ENCODE data around the gene STK32B.

STK32B gene

DNA sequence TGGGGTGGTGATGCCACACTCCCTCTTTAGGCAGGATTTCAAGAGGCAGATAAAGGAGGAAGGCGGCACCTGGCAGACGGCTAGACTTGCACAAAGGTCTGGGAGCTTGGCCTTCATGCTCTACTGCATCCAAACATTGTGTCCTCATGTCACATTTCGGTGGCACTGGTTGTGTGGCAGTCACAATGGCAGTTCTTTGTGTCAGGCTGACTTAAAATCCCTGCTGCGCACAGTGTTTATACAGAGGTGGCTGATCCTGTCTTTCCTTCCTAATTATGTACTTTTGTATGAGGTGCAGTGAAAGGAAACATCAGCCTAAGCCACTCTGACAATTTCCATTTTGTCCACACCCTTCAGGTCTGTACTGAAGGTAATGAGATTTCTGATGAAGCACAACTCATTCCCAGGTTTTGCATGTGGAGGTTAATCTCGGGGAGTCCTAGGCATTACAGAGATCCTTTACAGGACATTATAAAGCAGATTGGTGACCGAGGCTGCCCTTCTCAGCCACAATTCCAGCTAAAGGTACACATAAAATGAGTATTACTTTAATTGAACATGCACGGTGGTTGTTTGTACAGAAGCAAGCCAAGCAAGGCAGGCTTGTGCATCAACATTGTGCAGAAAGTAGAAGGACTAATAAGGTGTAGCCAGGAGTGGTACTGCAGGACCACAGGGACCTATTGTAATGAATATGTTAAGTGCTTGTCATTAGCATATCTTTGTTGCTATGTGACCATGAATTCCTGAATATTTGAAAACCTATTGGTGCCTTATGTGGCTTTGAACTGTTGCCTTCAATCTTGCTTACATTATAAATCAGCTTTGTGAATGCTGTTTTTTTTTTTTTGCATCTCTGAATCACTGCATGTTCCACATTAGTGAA, 147.6 kb downstream of the STK32B start:
- Histone ChIP-seq H3K9ac (ENCODE audit: low read depth, low read length) (no peak overlapping the region), H3K27me3 (ENCODE audit: insufficient read depth, low read length) (no peaks in the 10 kb centered on the region), H3K4me1 (ENCODE audit: insufficient read depth, low read length) (peaks cover 23% of the 10 kb centered on the region), H3K4me3 (ENCODE audit: low read length) (peak overlapping the region; percentile 8; the same call in 1 of the 2 replicates), H3K9me3 (ENCODE audit: insufficient read depth, low read depth, low read length) (peaks cover 6% of the 10 kb centered on the region), H3K36me3 (ENCODE audit: insufficient read depth, low read depth, low read length) (no peaks in the 10 kb centered on the region), H3K27ac (ENCODE audit: low read length) (no peak overlapping the region)

DNA sequence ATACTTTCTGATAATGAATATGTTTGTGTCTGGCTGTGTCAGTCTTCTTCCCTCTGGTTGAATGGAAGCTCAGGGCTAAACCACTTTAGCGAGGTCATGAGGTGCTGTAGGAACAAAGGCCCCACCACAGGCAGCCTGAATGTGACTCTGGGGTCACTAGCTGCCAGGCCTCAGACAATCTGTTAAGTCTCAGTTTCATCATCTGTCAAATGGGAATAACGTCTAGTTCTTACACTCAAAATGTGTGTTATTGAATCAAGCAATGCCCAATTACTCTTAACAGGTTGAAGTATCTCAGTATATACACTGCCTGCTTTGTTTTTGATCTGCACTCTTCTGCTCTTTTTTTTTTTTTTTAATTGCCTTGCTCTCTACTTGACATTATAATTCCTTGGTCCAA, 148.6 kb downstream of the STK32B start:
- no peak overlapping the region for H3K27ac ChIP-seq (ENCODE audit: low read length)
- peaks cover 23% of the 10 kb centered on the region for H3K4me1 ChIP-seq (ENCODE audit: insufficient read depth, low read length)
- H3K9ac ChIP-seq (ENCODE audit: low read depth, low read length), result no peak overlapping the region
- H3K36me3 ChIP-seq (ENCODE audit: insufficient read depth, low read depth, low read length), result no peaks in the 10 kb centered on the region
- H3K9me3 ChIP-seq (ENCODE audit: insufficient read depth, low read depth, low read length), result peaks cover 6% of the 10 kb centered on the region
- H3K27me3 ChIP-seq (ENCODE audit: insufficient read depth, low read length), result no peaks in the 10 kb centered on the region
- no peak overlapping the region for H3K4me3 ChIP-seq (ENCODE audit: low read length)

DNA sequence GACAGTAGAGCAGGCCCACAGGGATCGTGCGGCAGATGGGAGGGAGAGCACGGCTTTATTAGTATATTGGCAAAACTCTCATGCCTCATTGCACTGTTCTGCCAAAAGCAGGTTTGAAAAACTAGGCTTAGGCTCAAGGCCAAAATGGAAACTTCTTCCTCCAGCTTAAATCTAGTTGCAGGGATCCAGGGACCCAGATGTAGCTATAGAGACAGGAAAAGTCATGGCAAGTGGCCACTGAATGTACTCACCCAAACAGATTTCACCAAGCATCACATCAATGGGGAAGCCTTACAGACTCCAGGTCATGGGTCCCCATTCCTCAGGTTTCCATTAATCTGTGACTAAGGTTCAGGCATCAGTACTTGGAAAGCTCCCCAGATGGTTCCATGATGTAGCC, 149.2 kb downstream of the STK32B start:
- Histone ChIP-seq H3K4me1 (ENCODE audit: insufficient read depth, low read length) (peaks cover 23% of the 10 kb centered on the region), H3K4me3 (ENCODE audit: low read length) (no peak overlapping the region), H3K9ac (ENCODE audit: low read depth, low read length) (no peak overlapping the region), H3K27ac (ENCODE audit: low read length) (no peak overlapping the region), H3K9me3 (ENCODE audit: insufficient read depth, low read depth, low read length) (peaks cover 6% of the 10 kb centered on the region), H3K27me3 (ENCODE audit: insufficient read depth, low read length) (no peaks in the 10 kb centered on the region), H3K36me3 (ENCODE audit: insufficient read depth, low read depth, low read length) (no peaks in the 10 kb centered on the region)

DNA sequence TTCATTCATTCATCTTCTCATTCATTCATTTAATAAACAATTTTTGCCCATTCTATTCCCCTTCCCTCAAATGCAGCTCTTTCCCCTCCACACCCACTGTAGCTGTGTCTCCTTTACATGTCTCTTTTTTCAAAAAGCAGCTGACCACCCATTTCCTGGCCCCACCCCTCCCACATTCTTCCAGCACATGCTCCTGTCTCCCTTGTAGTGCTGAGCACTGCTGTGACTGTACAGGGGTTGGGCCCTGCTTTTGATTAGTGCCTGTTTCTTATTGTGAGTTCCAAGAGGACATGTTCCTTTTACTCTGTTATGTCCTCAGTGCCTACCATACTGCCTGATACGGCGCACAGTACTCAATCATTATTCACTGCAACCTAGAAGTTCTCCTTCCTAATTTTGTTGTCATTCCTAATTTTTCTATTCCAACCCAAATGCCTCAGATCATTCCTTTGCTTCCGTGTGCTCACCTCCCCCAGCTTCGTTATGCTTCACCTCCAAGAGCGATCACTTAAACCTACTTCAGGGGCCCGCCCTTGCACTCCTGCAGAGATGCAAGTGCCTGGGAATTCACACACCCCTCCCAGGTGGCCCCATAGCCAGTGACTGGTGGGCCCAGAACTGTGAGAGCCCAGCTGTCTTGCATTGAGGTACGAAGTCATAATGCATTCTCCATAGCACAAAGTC, 152.2 kb downstream of the STK32B start:
- no peak overlapping the region for H3K27ac ChIP-seq (ENCODE audit: low read length)
- no peaks in the 10 kb centered on the region for H3K36me3 ChIP-seq (ENCODE audit: insufficient read depth, low read depth, low read length)
- H3K4me3 ChIP-seq (ENCODE audit: low read length), result no peak overlapping the region
- peaks cover 6% of the 10 kb centered on the region for H3K9me3 ChIP-seq (ENCODE audit: insufficient read depth, low read depth, low read length)
- no peak overlapping the region for H3K9ac ChIP-seq (ENCODE audit: low read depth, low read length)
- H3K4me1 ChIP-seq (ENCODE audit: insufficient read depth, low read length), result peaks cover 20% of the 10 kb centered on the region
- H3K27me3 ChIP-seq (ENCODE audit: insufficient read depth, low read length), result no peaks in the 10 kb centered on the region

DNA sequence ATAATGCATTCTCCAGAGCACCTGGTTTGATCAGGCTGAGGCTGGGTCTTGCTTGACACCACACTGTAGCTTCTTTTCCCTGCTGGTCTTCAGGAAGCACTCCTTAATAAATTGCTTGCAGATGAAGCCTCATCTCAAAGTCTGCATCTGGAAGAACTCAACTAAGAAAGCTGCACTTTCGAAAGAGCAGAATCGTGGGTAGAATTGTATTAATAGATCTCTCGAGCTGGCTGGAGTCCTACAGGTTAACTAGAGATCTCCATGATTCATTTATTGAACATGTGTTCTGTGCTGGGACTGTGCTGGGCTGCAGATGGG, 152.7 kb downstream of the STK32B start:
- Histone ChIP-seq H3K36me3 (ENCODE audit: insufficient read depth, low read depth, low read length) (no peaks in the 10 kb centered on the region), H3K27ac (ENCODE audit: low read length) (no peak overlapping the region), H3K4me3 (ENCODE audit: low read length) (no peak overlapping the region), H3K9me3 (ENCODE audit: insufficient read depth, low read depth, low read length) (peaks cover 6% of the 10 kb centered on the region), H3K27me3 (ENCODE audit: insufficient read depth, low read length) (no peaks in the 10 kb centered on the region), H3K4me1 (ENCODE audit: insufficient read depth, low read length) (peaks cover 15% of the 10 kb centered on the region), H3K9ac (ENCODE audit: low read depth, low read length) (no peak overlapping the region)

DNA sequence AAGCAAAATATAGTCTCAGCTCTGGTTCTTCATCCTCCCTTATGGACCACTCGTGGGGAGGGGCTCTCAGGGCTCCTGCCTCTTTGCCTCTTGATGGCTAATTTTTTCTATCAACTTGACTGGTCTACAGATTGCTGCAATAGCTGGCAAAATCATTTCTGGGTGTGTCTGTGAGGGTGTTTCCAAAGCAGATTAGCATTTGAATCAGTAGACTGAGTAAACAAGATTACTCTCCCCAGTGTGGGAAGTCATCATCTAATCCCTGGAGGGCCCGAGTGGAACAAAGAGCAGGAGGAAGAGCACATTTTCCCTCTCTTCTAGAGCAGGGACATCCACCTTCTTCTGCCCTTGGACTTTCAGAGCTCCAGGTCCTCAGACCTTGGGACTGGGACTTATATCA, 153.5 kb downstream of the STK32B start:
- Histone ChIP-seq H3K9me3 (ENCODE audit: insufficient read depth, low read depth, low read length) (peaks cover 6% of the 10 kb centered on the region), H3K27me3 (ENCODE audit: insufficient read depth, low read length) (no peaks in the 10 kb centered on the region), H3K4me1 (ENCODE audit: insufficient read depth, low read length) (peaks cover 7% of the 10 kb centered on the region; the same call in 1 of the 2 replicates), H3K36me3 (ENCODE audit: insufficient read depth, low read depth, low read length) (no peaks in the 10 kb centered on the region), H3K4me3 (ENCODE audit: low read length) (no peak overlapping the region), H3K9ac (ENCODE audit: low read depth, low read length) (no peak overlapping the region), H3K27ac (ENCODE audit: low read length) (no peak overlapping the region)

DNA sequence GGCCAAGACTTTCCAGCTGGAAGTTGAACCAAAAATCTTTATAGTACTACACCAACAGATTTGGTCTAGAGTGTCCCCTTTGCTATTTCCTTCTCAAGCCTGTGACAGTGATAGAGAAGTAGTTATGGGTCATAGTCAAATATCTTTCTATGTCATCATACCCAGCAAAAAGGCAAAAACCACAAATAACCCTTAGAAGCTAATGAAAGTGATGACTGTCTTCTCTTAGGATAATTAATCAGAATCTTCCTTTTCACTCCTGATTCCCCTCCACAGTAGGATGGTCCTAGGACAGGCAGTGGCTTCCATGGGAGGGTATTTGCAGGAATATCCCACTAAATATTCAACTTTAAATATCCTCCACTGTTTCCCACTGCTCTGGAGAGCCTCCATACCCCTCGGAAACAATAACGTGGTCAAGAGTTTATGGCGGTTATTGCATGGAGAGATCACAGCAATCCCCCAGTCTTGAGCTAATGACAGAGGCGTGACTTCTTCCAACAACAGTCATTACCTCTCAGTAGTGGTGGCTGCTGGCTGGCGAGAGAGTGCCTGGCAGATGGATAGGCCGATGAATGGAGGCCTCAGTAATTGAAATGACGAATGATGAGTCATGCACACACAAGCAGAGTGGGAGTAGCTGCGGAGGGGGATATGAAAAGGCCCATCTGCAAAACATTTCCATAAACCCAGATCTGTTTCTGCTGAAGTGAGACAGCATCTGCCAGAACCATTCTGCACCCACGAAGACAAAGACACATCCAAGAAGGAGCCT, 154.9 kb downstream of the STK32B start:
- no peak overlapping the region for H3K27ac ChIP-seq (ENCODE audit: low read length)

DNA sequence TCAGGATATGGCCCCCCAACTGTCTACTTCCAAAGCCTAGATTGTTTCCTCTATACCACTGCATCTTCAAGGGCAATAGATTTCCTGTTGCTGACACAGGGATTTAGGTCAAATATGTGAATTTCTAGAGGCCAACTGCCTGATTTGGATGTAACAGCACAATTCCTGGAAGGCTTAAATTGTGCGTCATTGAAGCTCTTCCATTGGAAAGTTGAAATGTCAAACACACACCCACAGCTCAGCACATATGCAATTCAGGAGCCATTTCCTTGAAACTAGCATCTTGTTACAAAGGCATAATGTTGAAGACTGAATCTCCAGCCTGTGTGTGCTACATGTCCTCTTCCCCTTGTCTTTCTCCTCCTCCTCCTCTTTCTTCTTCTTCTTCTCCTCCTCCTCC, 158.6 kb downstream of the STK32B start:
- Histone ChIP-seq H3K4me1 (ENCODE audit: insufficient read depth, low read length) (0 out of 2 replicates have a peak, but pooled peaks cover 3% of the 10 kb centered on the region), H3K27ac (ENCODE audit: low read length) (no peak overlapping the region), H3K9me3 (ENCODE audit: insufficient read depth, low read depth, low read length) (no peaks in the 10 kb centered on the region), H3K4me3 (ENCODE audit: low read length) (no peak overlapping the region), H3K9ac (ENCODE audit: low read depth, low read length) (no peak overlapping the region), H3K27me3 (ENCODE audit: insufficient read depth, low read length) (no peaks in the 10 kb centered on the region), H3K36me3 (ENCODE audit: insufficient read depth, low read depth, low read length) (no peaks in the 10 kb centered on the region)

More for the DNA sequence above, 154.9 kb downstream of the STK32B start:
- Histone ChIP-seq H3K9ac (ENCODE audit: low read depth, low read length) (no peak overlapping the region), H3K36me3 (ENCODE audit: insufficient read depth, low read depth, low read length) (no peaks in the 10 kb centered on the region), H3K4me1 (ENCODE audit: insufficient read depth, low read length) (0 out of 2 replicates have a peak, but pooled peaks cover 5% of the 10 kb centered on the region), H3K27me3 (ENCODE audit: insufficient read depth, low read length) (no peaks in the 10 kb centered on the region), H3K9me3 (ENCODE audit: insufficient read depth, low read depth, low read length) (peaks cover 6% of the 10 kb centered on the region), H3K4me3 (ENCODE audit: low read length) (no peak overlapping the region)

DNA sequence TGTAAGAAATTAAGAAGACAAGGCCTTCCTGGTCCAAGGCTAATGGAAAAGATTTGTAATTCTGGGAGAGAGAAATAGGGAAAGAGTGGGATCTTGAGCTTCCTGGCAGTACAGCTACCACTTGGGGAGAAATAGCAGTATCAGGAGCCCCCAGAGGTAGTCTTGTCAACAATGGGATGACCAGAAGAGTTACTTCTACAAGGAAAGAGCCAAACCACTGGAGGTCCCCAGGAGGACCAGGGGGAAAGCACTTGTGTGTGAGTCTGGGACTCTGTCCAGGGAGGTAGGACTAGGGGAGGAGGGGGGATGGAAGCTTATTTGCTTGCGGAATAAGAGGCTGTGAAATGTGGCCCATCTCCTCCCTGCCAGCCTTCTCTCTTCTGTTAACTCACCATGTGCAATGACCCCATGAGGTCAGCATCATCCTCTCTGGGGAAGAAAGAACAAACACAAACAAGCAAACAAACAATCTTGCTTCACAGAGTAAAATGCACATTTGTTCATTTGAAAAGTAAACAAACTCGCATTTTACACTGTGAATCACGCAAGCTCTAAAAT, 160.1 kb downstream of the STK32B start:
- Histone ChIP-seq H3K9ac (ENCODE audit: low read depth, low read length) (no peak overlapping the region), H3K9me3 (ENCODE audit: insufficient read depth, low read depth, low read length) (no peaks in the 10 kb centered on the region), H3K4me1 (ENCODE audit: insufficient read depth, low read length) (0 out of 2 replicates have a peak, but pooled peaks cover 3% of the 10 kb centered on the region), H3K27ac (ENCODE audit: low read length) (no peak overlapping the region), H3K4me3 (ENCODE audit: low read length) (no peak overlapping the region), H3K27me3 (ENCODE audit: insufficient read depth, low read length) (no peaks in the 10 kb centered on the region), H3K36me3 (ENCODE audit: insufficient read depth, low read depth, low read length) (no peaks in the 10 kb centered on the region)

DNA sequence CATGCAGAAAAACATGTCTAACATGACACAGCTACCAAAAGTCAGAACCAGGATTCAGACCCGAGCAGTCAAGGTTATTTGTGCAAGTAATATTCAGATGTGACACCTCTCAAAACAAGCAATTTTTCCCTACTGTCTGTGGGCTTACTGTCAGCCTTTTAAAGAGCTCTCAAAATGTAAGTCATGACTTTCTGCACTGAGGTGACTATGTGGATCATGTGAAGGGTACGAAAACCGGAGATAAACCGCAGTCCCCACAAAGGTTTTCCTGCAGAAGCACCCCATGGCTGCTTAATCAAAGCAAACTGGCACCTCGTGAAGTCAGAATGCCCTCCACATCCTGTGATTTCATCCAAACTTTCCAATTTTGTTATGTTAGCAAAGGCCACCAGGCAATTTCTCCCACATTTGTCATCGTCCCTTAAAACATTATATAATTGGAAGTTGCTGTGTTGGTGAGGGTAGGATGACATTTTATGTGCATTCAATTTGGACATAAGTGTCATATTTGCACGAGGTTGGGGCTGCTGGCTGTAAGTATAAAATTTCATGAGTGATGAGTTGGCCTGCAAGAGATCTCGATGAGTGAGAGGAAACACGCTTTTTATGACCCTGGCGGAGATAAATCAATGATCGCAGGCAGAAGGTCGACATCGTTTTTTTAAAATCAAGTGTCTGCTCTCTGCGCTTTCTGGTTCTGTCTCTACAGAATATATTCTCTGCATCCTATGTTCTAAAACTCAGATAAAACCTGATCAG, 161.2 kb downstream of the STK32B start:
- Histone ChIP-seq H3K27me3 (ENCODE audit: insufficient read depth, low read length) (no peaks in the 10 kb centered on the region), H3K27ac (ENCODE audit: low read length) (no peak overlapping the region), H3K9ac (ENCODE audit: low read depth, low read length) (no peak overlapping the region), H3K4me3 (ENCODE audit: low read length) (no peak overlapping the region), H3K4me1 (ENCODE audit: insufficient read depth, low read length) (0 out of 2 replicates have a peak, but pooled peaks cover 3% of the 10 kb centered on the region), H3K36me3 (ENCODE audit: insufficient read depth, low read depth, low read length) (no peaks in the 10 kb centered on the region), H3K9me3 (ENCODE audit: insufficient read depth, low read depth, low read length) (no peaks in the 10 kb centered on the region)

DNA sequence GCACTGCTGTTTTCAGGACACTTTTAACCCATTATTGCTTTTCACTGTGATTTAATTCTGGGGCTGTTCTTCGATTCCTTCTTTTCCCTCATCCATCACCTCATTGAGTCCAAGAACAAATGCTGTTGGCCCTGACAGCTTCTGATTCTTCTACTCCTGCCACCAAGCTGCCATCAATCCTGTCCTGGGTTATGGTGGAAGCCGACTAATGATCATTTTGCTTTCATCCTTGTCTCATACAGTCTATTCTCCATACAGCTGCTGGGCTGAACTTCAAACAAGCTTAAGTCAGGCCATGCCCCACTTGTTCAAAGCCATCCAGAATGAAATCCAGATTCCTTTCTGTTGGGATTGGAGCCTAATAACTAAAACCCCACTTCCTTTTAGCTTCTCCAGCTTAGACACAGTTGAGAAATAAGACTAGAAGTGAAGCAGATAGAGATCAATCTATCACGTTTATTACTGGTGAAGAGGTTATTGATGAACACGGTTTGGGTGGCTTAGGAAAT, 161.9 kb downstream of the STK32B start:
- H3K27ac ChIP-seq (ENCODE audit: low read length), result no peak overlapping the region

More for the DNA sequence above, 161.9 kb downstream of the STK32B start:
- Histone ChIP-seq H3K36me3 (ENCODE audit: insufficient read depth, low read depth, low read length) (no peaks in the 10 kb centered on the region), H3K4me3 (ENCODE audit: low read length) (no peak overlapping the region), H3K9ac (ENCODE audit: low read depth, low read length) (no peak overlapping the region), H3K4me1 (ENCODE audit: insufficient read depth, low read length) (peaks cover 9% of the 10 kb centered on the region), H3K27me3 (ENCODE audit: insufficient read depth, low read length) (no peaks in the 10 kb centered on the region), H3K9me3 (ENCODE audit: insufficient read depth, low read depth, low read length) (no peaks in the 10 kb centered on the region)
